ENCODE results near the gene FAM136A.

The FAM136A gene

DNA sequence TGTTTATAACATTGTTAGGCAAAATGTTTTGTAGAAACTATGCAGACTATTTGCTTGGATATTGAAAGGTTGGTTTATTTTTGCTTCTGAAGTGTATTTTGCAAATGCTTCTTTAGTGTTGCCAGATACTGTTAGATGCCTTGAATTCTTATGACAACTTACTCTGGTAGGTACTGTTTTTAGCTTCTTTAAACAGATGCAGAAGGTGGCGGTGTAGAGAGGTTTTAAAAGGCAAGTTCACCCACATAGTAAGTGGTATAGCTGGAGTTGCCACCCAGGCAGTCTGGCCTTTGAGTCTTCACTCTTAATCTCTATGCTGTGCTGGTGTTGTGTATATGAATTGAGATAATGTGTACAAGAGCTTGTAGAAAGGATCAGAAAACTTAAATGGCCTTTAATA, 40.4 kb downstream of the FAM136A start:
- peaks cover 25% of the 10 kb centered on the region for H3K4me1 Mint-ChIP-seq
- ATAC-seq (no peak), DNase-seq (no peak)
- no peak overlapping the region for H3K4me3 Mint-ChIP-seq
- H3K27ac Mint-ChIP-seq, result no peak overlapping the region
- no peaks in the 10 kb centered on the region for H3K9me3 Mint-ChIP-seq
- H3K27me3 Mint-ChIP-seq, result no peaks in the 10 kb centered on the region
- peaks cover 21% of the 10 kb centered on the region for H3K36me3 Mint-ChIP-seq (ENCODE audit: low read depth)

DNA sequence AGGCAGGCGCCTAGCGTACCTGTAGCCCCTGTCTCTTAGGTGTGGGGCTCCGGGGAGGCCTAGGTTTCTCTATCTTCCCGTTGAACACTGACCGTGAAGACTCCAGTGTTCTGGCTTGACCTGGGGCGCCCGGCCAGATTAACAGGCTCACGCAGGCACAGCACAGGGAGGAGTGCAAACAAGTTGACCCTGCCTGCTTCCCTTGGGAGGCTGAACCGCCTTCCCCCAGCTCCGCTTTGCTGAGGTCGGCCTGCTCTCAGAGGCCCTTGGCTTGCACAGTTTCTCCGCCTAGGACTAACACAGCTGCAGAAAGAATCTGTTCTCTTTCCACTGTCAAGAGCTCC, 43.4 kb downstream of the FAM136A start:
- Mint-ChIP-seq H3K9me3 (no peaks in the 10 kb centered on the region), H3K27ac (peak overlapping the region; percentile 31), H3K36me3 (ENCODE audit: low read depth) (peaks cover 5% of the 10 kb centered on the region), H3K4me1 (peaks cover 26% of the 10 kb centered on the region), H3K27me3 (no peaks in the 10 kb centered on the region), H3K4me3 (peak overlapping the region; percentile 94)
- DNase-seq (no peak), ATAC-seq (no peak)

DNA sequence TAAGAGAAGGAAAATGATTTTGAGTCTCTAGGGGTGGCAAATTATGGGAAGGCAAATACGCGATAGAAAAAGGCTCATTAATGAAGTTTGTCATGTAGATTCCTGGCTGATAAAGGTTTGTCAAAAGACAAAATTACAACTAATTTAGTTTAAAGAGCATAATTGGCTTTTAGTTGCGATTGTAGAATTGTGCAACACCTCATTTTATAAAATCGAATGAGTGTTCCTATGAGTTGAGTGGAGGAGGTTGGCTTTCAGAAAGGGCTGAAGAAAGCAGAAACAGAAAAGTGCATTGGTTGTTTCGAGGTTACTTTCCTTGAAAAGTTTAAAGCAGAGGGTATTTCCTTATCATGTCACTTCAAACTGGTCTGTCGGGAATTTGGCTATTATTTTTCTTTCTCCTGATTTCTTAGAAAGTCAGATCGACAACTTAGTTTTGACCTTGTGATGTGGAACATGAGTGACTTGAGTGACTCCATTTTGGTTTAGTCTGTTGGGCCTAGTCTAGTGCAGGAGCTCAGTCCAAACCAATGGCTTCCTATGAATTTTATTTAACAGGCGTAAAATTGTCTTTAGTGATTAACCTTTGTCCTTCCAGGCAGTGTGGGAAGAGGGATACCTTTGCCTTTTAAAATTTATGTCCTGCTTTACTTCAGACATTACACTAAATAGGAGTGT, 46.1 kb downstream of the FAM136A start:
- Mint-ChIP-seq H3K36me3 (ENCODE audit: low read depth) (peaks cover 3% of the 10 kb centered on the region), H3K9me3 (no peaks in the 10 kb centered on the region), H3K4me3 (no peak overlapping the region), H3K27ac (no peak overlapping the region), H3K27me3 (no peaks in the 10 kb centered on the region), H3K4me1 (peaks cover 20% of the 10 kb centered on the region)
- no peak for ATAC-seq
- no peak for DNase-seq

GRCh38 chr2:70250434-70250833, 51.4 kb downstream of the FAM136A start:
- no peak overlapping the region for H3K4me3 Mint-ChIP-seq
- H3K27me3 Mint-ChIP-seq, result peaks cover 4% of the 10 kb centered on the region
- no peak overlapping the region for H3K27ac Mint-ChIP-seq
- peaks cover 11% of the 10 kb centered on the region for H3K36me3 Mint-ChIP-seq (ENCODE audit: low read depth)
- ATAC-seq, result no peak
- no peaks in the 10 kb centered on the region for H3K9me3 Mint-ChIP-seq
- DNase-seq, result no peak
- H3K4me1 Mint-ChIP-seq, result peaks cover 21% of the 10 kb centered on the region

- Mint-ChIP-seq H3K36me3 (ENCODE audit: low read depth) (peaks cover 17% of the 10 kb centered on the region), H3K27ac (peak within 1 kb of the TSS; percentile 95), H3K4me1 (peaks cover 42% of the 10 kb centered on the region), H3K9me3 (no peaks in the 10 kb centered on the region), H3K27me3 (peaks cover 4% of the 10 kb centered on the region), H3K4me3 (peak within 1 kb of the TSS; percentile 94)
- DNase-seq (peak; percentile 99), ATAC-seq (peak; percentile 98)
These were observed 53.6 kb downstream of the FAM136A start, which contains the start of gene TIA1 for GRCh38 chr2:70248181-70248847. TIA1 (minus strand) TSS chr2:70248628; CDS start chr2:70248430, 198 bp downstream.

DNA sequence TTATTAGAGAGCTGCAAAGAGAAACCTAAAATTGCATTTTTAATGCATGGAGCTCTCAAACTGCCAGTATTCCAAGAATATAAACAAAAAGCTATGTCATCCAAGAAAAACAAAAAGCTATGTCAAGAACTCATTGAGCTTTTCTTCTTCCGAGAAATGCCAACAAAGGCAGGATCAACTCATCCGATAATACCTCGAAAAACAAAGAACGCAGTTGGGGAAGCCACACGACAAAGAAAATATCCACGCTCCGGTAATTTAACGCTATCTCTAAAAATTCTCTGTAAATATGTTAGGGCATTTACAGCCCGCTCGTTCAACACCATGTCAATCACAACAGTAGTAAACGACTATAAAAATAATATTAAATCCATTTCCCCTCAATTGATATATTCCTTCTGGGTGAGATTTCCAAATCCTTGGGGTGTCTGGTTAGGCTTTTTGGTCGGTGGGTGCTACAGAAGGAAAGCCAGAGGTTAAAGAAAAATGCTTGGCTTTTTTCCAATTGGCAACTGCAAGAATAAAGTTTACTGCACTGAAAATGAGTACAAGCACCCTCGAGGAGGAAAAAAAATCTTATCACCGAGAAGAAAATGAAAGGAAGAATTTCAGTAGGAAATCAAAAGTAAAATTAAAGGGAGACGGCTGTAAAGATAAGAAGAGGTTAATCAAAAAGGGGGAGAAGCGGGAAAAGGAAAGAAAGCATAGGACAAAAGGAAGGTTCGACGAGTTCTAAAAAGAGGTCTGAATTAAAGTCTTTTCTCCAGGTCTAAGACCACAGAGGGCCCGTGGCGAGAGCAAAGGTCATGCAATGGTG, 54.3 kb downstream of the FAM136A start:
- no peak for ATAC-seq
- H3K4me3 Mint-ChIP-seq, result peak overlapping the region; percentile 94
- no peak for DNase-seq
- H3K36me3 Mint-ChIP-seq (ENCODE audit: low read depth), result peaks cover 17% of the 10 kb centered on the region
- H3K27ac Mint-ChIP-seq, result peak overlapping the region; percentile 95
- H3K9me3 Mint-ChIP-seq, result no peaks in the 10 kb centered on the region
- peaks cover 47% of the 10 kb centered on the region for H3K4me1 Mint-ChIP-seq
- H3K27me3 Mint-ChIP-seq, result peaks cover 4% of the 10 kb centered on the region
